HG03457 (cell line): ENCODE measurements around the gene NPR1.
"Not testable (repeated sequence)": the region's sequence is repeated elsewhere in the genome, so short reads cannot be mapped to it uniquely, and the experiment has no call there.

ENCODE experiments used
- ATAC-seq: cut with Tn5 transposase; IDR thresholded peaks from one replicate; pipeline ENCODE4 v1.9.1; 2021; ENCODE audit warnings: moderate number of reproducible peaks; ENCODE audit not compliant: unreplicated experiment

NPR1 gene

DNA sequence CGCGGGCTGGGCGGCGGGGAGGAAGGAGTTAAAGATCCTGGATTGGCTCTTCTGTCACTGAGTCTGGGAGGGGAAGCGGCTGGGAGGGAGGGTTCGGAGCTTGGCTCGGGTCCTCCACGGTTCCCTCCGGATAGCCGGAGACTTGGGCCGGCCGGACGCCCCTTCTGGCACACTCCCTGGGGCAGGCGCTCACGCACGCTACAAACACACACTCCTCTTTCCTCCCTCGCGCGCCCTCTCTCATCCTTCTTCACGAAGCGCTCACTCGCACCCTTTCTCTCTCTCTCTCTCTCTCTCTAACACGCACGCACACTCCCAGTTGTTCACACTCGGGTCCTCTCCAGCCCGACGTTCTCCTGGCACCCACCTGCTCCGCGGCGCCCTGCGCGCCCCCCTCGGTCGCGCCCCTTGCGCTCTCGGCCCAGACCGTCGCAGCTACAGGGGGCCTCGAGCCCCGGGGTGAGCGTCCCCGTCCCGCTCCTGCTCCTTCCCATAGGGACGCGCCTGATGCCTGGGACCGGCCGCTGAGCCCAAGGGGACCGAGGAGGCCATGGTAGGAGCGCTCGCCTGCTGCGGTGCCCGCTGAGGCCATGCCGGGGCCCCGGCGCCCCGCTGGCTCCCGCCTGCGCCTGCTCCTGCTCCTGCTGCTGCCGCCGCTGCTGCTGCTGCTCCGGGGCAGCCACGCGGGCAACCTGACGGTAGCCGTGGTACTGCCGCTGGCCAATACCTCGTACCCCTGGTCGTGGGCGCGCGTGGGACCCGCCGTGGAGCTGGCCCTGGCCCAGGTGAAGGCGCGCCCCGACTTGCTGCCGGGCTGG lies at the start of gene NPR1:
TSS of gene NPR1 (plus strand) at position 170 of the 818 bp plus-strand sequence. CDS start at position 591, 421 bp downstream.
- ATAC-seq, result no peak

DNA sequence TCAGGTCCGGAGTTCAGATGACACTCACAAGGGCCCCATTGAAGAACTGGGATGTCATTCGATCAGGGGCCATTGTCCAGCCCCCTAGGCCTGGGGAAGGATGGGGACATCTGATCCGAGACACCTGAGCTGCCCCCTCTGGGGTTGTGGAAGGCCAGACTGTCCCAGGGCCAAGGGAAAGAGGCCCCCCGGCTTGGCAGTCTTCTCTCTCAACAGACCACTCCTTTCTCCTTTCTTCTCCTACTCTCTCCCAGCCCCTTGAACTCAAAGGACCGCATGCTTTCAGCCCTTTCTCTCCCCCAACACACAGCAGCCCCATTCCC lies 49.2 kb upstream of the NPR1 start:
- ATAC-seq, result no peak

DNA sequence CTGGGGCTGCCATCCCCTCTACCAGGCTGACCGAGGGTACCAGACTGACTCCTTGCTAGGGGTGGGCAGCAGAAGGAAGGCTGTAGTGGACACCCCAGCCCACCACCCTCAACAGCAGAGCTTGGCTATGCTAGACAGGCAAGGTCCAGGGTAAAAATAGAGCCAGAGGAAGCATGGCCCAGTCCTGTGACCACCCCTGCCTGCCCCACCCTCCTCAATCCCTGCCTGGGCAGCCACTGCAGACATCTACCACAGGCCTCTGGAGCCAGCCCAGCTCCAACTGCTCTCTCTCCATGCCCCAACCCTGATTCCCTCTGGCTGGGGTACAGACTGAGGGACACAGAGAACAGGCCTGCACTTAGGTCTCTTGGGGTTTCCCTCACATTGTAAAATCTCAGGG lies 48.5 kb upstream of the NPR1 start:
- no peak for ATAC-seq

DNA sequence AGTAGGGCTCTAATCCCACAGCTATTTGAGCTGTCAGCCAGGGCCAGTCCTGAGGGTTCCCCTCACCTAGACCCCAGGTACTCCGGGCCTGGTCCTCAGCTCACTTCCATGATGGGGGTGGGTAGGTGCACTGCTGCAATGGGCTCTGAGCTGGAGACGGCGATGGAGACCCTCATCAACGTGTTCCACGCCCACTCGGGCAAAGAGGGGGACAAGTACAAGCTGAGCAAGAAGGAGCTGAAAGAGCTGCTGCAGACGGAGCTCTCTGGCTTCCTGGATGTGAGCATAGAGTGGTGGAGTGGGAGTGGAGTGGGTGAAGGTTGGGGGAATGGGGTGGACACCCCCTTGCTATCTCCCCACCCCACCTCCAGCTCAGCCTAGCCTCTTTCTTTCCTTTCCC lies 48.1 kb upstream of the NPR1 start:
- no peak for ATAC-seq

DNA sequence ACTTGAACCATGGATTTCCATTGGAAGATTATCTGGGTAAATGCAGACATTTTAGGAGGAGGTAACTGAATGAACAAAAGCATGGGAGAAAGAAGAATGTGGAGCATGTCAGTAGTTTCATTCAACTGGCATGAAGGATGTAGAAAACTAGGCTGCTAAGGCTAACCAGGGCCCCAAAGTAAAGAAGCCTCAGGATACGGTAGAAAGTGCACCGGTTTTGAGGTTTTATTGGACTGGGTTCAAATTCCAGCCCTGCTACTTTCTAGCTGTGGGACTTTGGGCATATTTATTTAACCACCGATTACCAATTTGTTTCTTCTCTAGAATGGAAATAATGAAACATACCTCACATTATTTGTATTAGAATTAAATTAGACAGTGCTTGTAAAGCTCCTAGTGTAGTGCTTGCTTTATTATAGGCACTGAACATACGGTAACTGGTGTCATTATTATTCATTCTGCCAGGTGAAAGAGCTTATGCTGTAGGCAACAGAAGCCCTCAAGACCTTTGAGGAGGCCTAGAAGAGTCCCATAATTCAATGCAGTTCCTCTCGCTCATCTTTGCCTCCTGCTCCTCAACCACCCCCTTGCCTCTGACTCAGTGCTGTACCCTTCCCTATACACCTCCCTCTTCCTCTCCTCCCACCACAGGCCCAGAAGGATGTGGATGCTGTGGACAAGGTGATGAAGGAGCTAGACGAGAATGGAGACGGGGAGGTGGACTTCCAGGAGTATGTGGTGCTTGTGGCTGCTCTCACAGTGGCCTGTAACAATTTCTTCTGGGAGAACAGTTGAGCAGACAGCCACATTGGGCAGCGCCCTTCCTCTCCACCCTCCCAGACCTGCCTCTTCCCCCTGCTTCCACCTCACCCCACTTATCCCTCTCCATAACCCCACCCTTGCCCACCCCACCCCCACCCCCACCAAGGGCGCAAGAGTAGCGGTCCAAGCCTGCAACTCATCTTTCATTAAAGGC lies 47.2 kb upstream of the NPR1 start:
- no peak for ATAC-seq

DNA sequence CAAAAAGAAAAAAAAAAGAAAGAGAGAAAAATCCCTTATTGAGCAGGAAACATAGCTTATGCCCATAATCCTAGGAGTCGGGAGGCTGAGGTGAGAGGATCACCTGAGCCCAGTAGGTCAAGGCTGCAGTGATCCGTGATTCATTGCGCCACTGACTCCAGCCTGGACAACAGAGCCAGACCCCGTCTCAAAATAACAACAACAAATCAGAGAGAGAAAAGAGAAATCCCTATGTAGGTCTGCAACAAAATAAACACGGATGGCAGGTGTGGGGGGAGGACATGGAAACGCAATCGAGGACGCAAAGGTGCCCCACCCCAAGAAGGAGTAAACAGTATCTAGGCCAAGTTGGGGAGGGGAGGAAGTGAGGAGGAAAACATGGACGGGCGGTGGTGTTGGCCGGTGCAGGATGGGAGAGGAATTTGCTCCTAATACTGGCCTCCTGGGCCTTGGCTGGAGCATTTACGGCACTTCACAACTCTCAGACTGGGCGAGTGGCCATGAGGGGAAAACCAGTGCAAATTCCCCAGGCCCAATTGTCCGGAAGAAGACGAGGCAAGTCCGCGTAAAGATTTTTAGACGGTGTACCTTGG lies 45.2 kb upstream of the NPR1 start:
- ATAC-seq, result no peak

DNA sequence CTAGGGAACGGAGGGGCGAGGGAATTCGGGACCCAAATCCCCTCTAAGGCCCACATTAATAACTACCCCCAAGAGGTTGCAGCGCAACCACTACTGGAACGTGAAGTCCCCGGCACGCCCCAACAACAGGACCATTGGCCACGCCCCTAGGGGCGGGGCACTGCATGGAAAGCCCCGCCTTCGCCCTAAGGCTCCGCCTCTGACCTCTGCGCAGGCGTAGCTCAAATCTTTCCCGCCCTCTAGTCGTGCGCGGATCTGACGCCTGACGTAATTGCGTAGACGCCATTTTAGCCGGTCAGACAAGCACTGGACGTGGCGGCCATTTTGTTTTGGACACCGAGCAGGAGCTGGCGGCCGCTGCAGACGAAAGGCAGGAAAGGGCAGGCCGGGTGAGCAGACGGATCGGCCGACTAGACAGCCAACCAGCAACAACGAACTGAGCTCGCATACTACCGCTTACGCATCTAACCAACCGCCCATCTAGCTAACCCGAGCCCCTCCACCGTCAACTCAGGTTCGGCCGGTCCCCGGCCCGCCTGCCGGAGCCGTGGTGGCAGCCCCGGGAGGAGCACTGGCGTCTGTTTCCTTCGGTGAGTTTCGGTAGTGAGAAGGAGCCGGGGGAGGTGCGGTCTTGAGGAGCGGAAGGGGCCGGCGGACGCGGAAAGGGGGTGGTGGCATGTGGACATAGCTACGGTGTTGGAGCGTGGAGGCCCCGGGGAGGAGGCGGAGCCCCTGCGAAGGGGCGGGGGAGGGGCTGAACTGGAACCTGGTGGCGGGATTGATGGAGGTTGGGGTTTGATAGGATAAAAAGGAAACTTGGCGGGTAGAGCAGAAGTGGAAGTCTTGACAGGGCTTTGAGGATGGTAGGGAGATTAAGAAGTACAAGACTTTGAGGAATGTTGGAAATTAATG lies 44.5 kb upstream of the NPR1 start, which contains the start of gene CHTOP:
TSS of gene CHTOP (plus strand) at position 313 of the 912 bp plus-strand sequence. CDS start 2,523 bp downstream, outside the sequence.
- peak; percentile 70 for ATAC-seq

DNA sequence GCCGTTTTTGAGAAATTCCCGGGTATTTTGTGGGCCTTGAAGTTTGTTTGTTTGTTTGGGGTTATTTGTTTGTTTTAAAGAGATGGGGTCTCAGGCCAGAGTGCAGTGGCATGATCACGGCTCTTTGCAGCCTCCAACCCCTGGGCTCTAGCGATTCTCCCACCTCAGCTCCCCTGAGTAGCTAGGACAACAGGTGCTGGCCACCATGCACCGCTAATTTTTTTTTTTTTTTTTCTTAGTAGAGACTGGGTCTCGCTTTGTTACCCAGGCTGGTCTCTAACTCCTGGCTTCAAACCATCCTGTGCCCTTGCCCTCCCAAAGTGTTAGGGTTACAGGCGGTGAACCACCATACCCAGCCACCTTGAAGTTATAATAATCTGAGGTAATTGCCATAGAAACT lies 42.6 kb upstream of the NPR1 start:
- ATAC-seq, result no peak

DNA sequence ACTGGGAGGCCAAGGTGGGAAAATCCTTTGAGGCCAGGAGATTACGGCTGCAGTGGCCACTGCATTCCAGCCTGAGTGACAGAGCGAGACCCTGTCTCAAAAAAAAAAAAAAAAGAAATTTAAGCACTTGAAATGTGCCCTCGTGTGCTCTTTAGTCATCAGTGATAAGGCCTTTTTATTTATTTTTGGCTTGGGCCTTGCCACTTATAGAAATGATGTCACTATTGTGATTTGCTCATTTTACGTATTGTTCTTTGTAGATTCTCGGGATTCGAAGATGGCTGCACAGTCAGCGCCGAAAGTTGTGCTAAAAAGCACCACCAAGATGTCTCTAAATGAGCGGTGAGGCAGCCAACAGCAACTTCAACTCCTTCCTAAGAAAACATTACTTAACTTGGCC lies 42.2 kb upstream of the NPR1 start:
- ATAC-seq, result no peak

DNA sequence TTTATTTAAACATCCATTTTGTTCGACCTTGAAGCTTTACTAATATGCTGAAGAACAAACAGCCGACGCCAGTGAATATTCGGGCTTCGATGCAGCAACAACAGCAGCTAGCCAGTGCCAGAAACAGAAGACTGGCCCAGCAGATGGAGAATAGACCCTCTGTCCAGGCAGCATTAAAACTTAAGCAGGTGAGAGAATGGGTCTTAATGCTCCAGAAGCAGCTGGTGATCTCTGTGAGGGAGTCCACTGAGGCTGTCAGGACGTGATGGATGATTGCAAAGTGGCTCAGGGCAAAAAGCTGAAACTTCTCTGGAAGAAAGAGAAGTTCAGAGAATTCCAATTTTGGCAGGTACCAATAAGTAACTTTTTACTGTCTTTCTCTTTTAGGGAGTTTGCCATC lies 40.2 kb upstream of the NPR1 start:
- no peak for ATAC-seq

DNA sequence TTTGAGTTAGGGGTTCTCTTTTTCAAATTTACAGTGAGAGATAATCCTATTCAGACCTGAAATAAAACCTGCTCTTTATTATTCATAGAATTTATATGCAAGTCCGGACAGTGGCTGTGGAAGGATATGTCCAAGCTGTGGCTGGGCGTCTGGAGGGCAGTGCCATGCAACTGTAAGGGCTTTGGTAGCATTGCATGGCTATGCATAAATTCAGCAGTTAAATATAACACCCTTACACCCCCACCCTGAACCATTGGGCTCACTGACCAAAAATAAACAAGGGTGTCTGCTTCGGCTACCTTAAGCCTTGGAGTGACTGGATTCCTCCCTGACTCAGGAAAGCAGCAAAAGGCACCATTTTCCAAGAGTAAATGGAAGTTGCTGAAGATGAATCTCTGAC lies 39.2 kb upstream of the NPR1 start:
- ATAC-seq, result no peak

DNA sequence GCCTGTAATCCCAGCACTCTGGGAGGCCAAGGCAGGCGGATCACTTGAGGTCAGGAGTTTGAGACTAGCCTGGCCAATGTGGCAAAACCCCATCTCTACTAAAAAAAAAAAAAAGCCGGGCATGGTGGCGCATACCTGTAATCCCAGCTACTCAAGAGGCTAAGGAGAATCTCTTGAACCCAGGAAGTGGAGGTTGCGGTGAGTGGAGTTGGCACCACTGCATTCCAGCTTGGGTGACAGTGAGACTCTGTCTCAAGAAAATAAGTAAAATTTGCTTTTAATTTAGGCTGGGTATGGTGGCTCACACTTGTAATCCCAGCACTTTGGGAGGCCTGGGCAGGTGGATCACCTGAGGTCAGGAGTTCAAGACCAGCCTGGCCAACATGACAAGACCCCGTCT lies 38.3 kb upstream of the NPR1 start:
- not testable (repeated sequence) for ATAC-seq

DNA sequence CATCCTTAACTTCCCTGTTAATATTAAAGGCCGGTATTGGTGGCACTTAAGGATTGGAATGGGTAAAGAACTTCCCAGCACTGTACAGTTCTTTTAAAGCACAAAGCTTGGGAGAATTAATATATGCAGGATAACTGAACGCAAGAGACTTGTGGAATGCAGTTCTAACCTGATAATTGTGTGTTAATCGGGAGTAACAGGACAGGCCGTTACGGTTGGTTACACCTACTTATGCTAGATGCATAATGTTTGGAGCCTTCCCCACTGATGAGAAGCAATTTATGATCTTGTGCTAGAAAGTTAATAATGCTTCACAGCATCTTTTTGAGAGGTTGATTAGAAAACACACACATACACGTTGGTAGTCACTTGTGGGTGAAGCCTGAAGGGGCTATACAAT lies 37.6 kb upstream of the NPR1 start:
- ATAC-seq, result no peak

DNA sequence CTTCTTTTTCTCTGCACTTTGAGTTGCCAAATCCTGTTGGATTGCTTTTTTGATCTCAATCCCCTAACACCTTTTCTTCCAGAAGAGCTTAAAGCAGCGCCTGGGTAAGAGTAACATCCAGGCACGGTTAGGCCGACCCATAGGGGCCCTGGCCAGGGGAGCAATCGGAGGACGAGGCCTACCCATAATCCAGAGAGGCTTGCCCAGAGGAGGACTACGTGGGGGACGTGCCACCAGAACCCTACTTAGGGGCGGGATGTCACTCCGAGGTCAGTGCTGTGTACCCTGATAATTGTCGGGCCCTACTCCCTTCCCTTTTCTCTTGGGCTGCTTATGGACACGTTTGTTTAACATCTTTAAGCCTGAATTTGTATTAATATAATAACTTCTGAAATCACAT lies 36.3 kb upstream of the NPR1 start:
- no peak for ATAC-seq

DNA sequence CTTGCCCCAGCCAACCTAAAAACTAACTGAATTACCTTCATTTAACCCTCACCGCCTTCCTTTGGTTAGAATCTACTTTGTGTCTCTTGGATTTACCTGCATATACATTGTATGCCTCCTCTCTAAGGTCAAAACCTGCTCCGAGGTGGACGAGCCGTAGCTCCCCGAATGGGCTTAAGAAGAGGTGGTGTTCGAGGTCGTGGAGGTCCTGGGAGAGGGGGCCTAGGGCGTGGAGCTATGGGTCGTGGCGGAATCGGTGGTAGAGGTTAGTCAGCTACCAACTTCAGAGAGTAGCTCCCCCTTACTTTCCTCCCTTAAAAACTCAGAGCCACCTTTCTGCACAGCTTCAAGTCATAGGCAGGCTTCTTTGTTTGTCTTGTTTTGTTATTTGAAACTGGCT lies 35.4 kb upstream of the NPR1 start:
- no peak for ATAC-seq

DNA sequence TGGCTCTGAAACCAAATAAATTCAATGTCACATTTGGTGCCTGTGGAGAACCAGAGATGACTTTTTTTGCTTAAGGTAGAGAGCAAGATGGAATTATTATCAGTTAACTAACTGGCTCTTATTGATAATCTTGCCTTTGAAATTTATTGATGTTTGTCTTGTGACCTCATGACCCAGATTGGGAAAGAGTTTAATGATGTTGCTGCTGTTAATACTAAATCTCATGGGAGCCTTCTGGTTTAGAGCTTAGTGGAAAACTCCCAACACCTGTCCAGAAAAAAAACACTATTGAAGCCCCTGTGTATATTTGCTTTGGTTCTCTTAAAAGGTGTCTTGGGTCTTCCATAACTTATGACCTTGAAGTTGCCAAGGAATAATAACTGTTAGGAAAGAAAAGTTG lies 34.7 kb upstream of the NPR1 start:
- no peak for ATAC-seq

DNA sequence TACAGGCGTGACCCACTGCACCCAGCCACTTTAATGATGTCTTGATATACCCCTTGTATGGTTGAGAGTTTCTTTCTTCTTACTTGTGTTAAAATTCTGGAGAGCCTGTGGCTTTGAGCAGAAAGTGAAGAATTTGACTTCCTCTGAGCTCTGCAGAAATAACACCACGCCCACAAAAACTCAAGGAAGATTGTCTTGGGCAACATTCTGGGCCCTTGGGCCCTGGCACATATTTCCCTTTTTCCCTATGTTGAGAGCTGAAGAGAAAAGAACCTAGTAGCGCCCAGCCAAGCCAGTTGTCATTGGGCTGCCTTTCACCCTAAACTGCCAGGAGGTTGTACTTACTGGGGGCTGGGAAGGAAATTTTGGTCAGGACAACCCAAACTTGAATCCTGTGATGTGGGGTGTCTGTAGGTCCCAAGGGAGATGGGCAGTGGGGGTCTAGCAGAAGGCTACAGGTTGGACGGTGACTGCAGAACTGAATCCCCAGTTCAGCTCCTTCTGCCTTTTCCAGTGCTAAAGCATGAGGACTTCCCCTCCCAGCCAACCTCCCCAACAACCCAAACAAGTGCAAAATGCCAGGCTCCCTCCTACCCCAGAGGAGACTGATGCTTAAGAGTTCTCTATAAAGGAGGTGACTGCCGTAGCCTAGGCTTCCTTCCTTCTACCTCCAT lies 31.7 kb upstream of the NPR1 start:
- no peak for ATAC-seq

DNA sequence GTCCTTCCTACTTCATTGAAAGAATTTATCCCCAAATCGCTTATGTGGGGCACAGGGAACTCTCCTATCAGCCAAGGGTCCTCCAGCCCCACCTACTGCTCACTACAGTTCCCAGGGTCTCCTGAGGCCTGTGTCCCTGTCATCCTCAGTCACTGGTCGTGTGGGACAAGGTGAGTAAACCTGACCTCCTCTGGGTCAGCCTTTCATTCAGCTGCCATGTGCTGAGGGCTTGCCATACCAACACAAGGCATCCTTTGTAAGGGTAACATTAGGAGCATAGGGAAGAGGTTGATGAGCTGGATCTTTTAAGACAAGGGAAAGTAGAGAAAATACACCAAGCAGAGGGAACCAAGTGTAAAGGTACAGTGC lies 31.2 kb upstream of the NPR1 start:
- no peak for ATAC-seq

DNA sequence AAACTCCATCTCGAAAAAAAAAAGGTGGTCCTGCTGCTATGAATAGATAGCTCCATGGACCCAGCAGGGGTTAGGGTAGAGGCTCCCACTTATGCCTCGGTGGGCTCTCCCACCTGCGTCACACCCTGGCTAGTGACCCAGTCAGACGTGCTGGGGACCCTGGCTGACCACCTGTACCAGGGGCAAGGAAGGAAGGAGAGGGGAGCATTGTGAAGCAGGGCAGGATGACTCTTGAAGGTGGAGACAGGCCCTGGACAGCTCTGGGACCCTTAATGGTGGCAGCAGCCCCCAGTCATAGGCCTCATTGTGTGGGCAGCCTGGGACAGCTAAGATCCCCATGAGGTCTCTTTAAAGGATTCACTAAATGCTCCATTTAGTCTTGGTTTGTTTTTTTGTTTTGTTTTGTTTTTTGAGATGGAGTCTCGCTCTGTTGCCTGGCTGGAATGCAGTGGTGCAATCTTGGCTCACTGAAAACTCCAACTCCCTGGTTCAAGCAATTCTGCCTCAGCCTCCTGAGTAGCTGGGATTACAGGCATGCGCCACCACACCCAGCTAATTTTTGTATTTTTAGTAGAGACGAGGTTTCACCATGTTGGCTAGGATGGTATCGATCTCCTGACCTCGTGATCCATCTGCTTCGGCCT lies 30.4 kb upstream of the NPR1 start:
- ATAC-seq, result no peak
